ENCODE data around the gene DYNLRB1.

The DYNLRB1 gene

GRCh38 chr20:34579979-34580940, 64.0 kb downstream of the DYNLRB1 start:
- FAIRE-seq = no peak

- no peak for FAIRE-seq
Measured at GRCh38 chr20:34581341-34582184, 65.3 kb downstream of the DYNLRB1 start.

- FAIRE-seq = no peak
Measured at GRCh38 chr20:34582221-34582620, 66.0 kb downstream of the DYNLRB1 start.

DNA sequence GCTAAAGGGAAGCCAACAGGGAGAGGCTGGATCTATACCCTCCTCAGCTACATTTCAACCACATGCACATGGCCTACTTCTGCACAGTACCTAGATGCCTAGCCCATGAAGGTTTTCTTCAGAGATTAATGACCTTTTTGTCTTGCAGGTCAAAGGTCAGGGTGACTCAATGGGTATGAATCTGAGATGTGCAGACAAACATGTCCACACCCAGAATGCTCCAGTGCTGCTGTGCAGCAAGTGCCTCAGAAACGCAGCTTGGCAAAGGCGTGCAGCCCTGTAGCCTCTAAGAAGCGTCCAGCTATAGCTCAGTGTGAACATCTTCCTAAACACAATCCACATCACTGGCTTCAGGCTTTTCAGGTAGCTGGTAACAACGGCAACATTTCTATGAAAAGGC, 66.7 kb downstream of the DYNLRB1 start:
- no peak for FAIRE-seq

- no peak for FAIRE-seq
Measured at GRCh38 chr20:34583544-34583943, 67.3 kb downstream of the DYNLRB1 start.

DNA sequence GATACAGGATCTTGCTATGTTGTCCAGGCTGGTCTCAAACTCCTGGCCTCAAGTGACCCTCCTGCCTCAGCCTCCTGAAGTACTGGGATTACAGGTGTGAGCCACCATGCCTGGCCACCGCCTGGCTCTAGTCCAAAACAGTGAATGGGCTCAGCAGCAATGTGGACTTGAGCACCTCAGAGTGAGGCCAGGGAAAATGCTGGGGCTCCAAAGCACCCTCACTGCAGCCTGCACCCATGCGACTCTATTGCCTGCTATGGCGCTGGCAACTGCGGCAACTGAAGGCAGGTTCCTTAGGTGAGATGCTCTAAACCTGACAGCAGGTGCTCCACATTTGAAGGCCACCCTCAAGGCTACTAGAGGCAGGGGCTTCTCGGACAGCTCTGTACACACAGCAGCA, 68.8 kb downstream of the DYNLRB1 start:
- no peak for FAIRE-seq

DNA sequence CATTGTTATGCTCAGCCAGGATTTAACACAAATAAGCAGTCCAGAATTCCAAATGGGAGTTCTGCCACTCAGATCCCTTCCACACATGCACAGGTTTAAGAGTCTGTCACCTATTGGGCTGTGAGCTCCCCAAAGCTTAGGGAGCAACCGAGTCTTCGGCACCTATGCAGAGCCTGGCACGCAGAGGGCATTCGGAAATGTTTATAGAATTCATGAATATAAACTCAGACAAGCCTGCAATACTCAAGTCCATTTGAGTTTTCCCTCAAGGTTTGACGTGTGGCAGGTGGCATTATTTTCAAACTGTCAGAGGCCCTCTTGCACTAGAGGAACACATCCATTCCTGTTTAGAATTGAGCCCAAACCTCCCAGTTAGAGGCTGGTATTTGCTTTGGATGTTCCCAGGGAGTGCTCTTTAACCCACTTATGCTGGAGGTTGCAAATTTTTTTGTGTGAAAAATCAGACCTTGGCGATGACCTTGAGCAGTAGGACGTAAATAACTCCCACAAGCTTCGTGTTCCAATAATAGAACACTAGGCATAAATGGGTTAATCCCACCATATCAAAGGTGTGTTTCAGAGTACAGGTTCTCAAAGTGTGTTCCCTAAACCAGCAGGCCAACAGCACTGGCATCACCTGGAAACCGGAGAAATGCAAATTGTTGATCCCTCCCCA, 70.4 kb downstream of the DYNLRB1 start:
- FAIRE-seq = no peak

All from colon (tissue), 2 donors.